ENCODE data around the gene CKAP2L. TPM values are rescaled to one million over a fixed set of nuclear protein-coding genes. Genes with fewer than 3 reads are reported as not detected.

The CKAP2L gene
- total and polyA plus RNA-seq, 2 experiments from 2014 or later = 6.6 to 10.9 TPM

- peak overlapping the region; percentile 61 for H3K9ac ChIP-seq
- DNase-seq = peak; percentile 52
These were observed 29.1 kb upstream of the CKAP2L start for GRCh38 chr2:112793449-112793978.

GRCh38 chr2:112792419-112792818 is 28.0 kb upstream of the CKAP2L start:
- no peak overlapping the region for H3K27ac ChIP-seq

More at GRCh38 chr2:112793449-112793978, 29.1 kb upstream of the CKAP2L start:
- Histone ChIP-seq H3F3A (ENCODE audit: insufficient read depth) (peaks cover 21% of the 10 kb centered on the region), H4K20me1 (ENCODE audit: insufficient read depth) (no peaks in the 10 kb centered on the region), H3K79me2 (ENCODE audit: insufficient read depth) (no peaks in the 10 kb centered on the region), H3K4me2 (ENCODE audit: unreplicated experiment) (peak overlapping the region; percentile 41), H3K27ac (peak overlapping the region; percentile 88), H2AFZ (peak overlapping the region; percentile 49), H3K36me3 (ENCODE audit: low read depth) (no peaks in the 10 kb centered on the region), H3K4me1 (ENCODE audit: insufficient read depth) (peaks cover 17% of the 10 kb centered on the region), H3K9me3 (ENCODE audit: low read depth) (no peaks in the 10 kb centered on the region), H3K27me3 (replicated peaks; ENCODE audit: insufficient read depth) (no peaks in the 10 kb centered on the region), H3K4me3 (no peak overlapping the region), H3K9me2 (ENCODE audit: insufficient read depth) (no peaks in the 10 kb centered on the region; the same call in 1 of the 2 replicates)
- no peak for TF ChIP-seq EZH2 (IDR thresholded peaks at IDR 0.05; ENCODE audit: insufficient read depth, poor library complexity, severe bottlenecking)
- TF ChIP-seq EZH2phosphoT487 (IDR thresholded peaks at IDR 0.05; ENCODE audit: insufficient read depth, low read depth) = no peak
- WGBS, 2 experiments (ENCODE audit: low coverage in 1 of 2, low lambda C conversion rate in 2 of 2, missing lambda C conversion rate in 2 of 2) = 45 to 55% methylated on average over 3 of the region's 3 CpGs
- in situ Hi-C loops (cut with MboI) = no loop called here

GRCh38 chr2:112791693-112792230 is 27.4 kb upstream of the CKAP2L start:
- no peak for TF ChIP-seq EZH2 (IDR thresholded peaks at IDR 0.05; ENCODE audit: insufficient read depth, poor library complexity, severe bottlenecking)
- no peak for TF ChIP-seq EZH2phosphoT487 (IDR thresholded peaks at IDR 0.05; ENCODE audit: insufficient read depth, low read depth)
- no peaks in the 10 kb centered on the region; the same call in 1 of the 2 replicates for H3K9me2 ChIP-seq (ENCODE audit: insufficient read depth)
- H3K4me3 ChIP-seq = no peak overlapping the region
- H3K4me1 ChIP-seq (ENCODE audit: insufficient read depth) = peaks cover 17% of the 10 kb centered on the region
- no peak for DNase-seq
- WGBS, 2 experiments (ENCODE audit: low coverage in 1 of 2, low lambda C conversion rate in 2 of 2, missing lambda C conversion rate in 2 of 2) = 96 to 97% methylated on average over 3 of the region's 3 CpGs
- no peaks in the 10 kb centered on the region for H3K9me3 ChIP-seq (ENCODE audit: low read depth)
- H3K4me2 ChIP-seq (ENCODE audit: unreplicated experiment) = no peak overlapping the region
- no peaks in the 10 kb centered on the region for H3K36me3 ChIP-seq (ENCODE audit: low read depth)
- H3F3A ChIP-seq (ENCODE audit: insufficient read depth) = peaks cover 21% of the 10 kb centered on the region
- H3K27me3 ChIP-seq (replicated peaks; ENCODE audit: insufficient read depth) = no peaks in the 10 kb centered on the region
- H3K9ac ChIP-seq = no peak overlapping the region
- in situ Hi-C loops (cut with MboI) = no loop called here
- no peaks in the 10 kb centered on the region for H3K79me2 ChIP-seq (ENCODE audit: insufficient read depth)
- no peak overlapping the region for H3K27ac ChIP-seq
- H2AFZ ChIP-seq = no peak overlapping the region
- H4K20me1 ChIP-seq (ENCODE audit: insufficient read depth) = no peaks in the 10 kb centered on the region

More at GRCh38 chr2:112792419-112792818, 28.0 kb upstream of the CKAP2L start:
- Histone ChIP-seq H3K4me1 (ENCODE audit: insufficient read depth) (peaks cover 17% of the 10 kb centered on the region), H3K4me2 (ENCODE audit: unreplicated experiment) (no peak overlapping the region), H4K20me1 (ENCODE audit: insufficient read depth) (no peaks in the 10 kb centered on the region), H3K36me3 (ENCODE audit: low read depth) (no peaks in the 10 kb centered on the region), H3K79me2 (ENCODE audit: insufficient read depth) (no peaks in the 10 kb centered on the region), H2AFZ (no peak overlapping the region), H3K9me2 (ENCODE audit: insufficient read depth) (no peaks in the 10 kb centered on the region; the same call in 1 of the 2 replicates), H3K4me3 (no peak overlapping the region), H3F3A (ENCODE audit: insufficient read depth) (peaks cover 21% of the 10 kb centered on the region), H3K9me3 (ENCODE audit: low read depth) (no peaks in the 10 kb centered on the region), H3K9ac (no peak overlapping the region), H3K27me3 (replicated peaks; ENCODE audit: insufficient read depth) (no peaks in the 10 kb centered on the region)
- WGBS, 2 experiments (ENCODE audit: low coverage in 1 of 2, low lambda C conversion rate in 2 of 2, missing lambda C conversion rate in 2 of 2) = 63 to 65% methylated on average over 5 of the region's 5 CpGs
- no peak for DNase-seq
- TF ChIP-seq EZH2phosphoT487 (IDR thresholded peaks at IDR 0.05; ENCODE audit: insufficient read depth, low read depth) = no peak
- in situ Hi-C loops (cut with MboI) = no loop called here

- Histone ChIP-seq H3K27ac (no peak overlapping the region), H2AFZ (no peak overlapping the region), H3K9me2 (ENCODE audit: insufficient read depth) (no peaks in the 10 kb centered on the region; the same call in 1 of the 2 replicates), H3K27me3 (replicated peaks; ENCODE audit: insufficient read depth) (no peaks in the 10 kb centered on the region), H3K4me3 (no peak overlapping the region), H3K9me3 (ENCODE audit: low read depth) (no peaks in the 10 kb centered on the region), H3K4me2 (ENCODE audit: unreplicated experiment) (no peak overlapping the region), H4K20me1 (ENCODE audit: insufficient read depth) (no peaks in the 10 kb centered on the region), H3K9ac (no peak overlapping the region), H3K36me3 (ENCODE audit: low read depth) (no peaks in the 10 kb centered on the region), H3K4me1 (ENCODE audit: insufficient read depth) (peaks cover 17% of the 10 kb centered on the region), H3F3A (ENCODE audit: insufficient read depth) (peaks cover 21% of the 10 kb centered on the region), H3K79me2 (ENCODE audit: insufficient read depth) (no peaks in the 10 kb centered on the region)
- in situ Hi-C loops (cut with MboI) = no loop called here
- WGBS, 2 experiments (ENCODE audit: low coverage in 1 of 2, low lambda C conversion rate in 2 of 2, missing lambda C conversion rate in 2 of 2) = 82 to 86% methylated on average over 3 of the region's 3 CpGs
- no peak for TF ChIP-seq EZH2 (IDR thresholded peaks at IDR 0.05; ENCODE audit: insufficient read depth, poor library complexity, severe bottlenecking)
- TF ChIP-seq EZH2phosphoT487 (IDR thresholded peaks at IDR 0.05; ENCODE audit: insufficient read depth, low read depth) = no peak
- no peak for DNase-seq
These were observed 26.6 kb upstream of the CKAP2L start for GRCh38 chr2:112791019-112791418.

Data from GM23248 (cell line).